Natural killer cell treated with Interleukin-12 subunit alpha and Interleukin-12 subunit beta and Interleukin-15 and Interleukin-18, amount 100 ng/mL, for 72 hours (primary cell): ENCODE data around the gene NUDCD2. TPM values are rescaled to one million over a fixed set of nuclear protein-coding genes. Genes with fewer than 3 reads are reported as not detected.

Experiments used
- ATAC-seq, 2 donors: fragments of 150-1000 bp; cut with Tn5 transposase in 1 of 2; sonication (Bioruptor Pico), chemical (Tn5 transposase) in 1 of 2; 2 replicates each; pipeline ENCODE4 v1.10.0; 2021
- DNase-seq: peaks from one replicate; pipeline ENCODE4 v3.0.0; 2022; ENCODE audit warnings: low spot score
- H3K27ac Mint-ChIP-seq, 2 donors: 1 replicate in 1 of 2; 2 replicates in 1 of 2; pipeline ENCODE4 v1.8.0; 2022; ENCODE audit warnings: mixed read lengths in 2 of 2, mild to moderate bottlenecking in 1 of 2, moderate library complexity in 1 of 2
- H3K27me3 Mint-ChIP-seq, 2 donors: 1 replicate in 1 of 2; 2 replicates in 1 of 2; pipeline ENCODE4 v1.8.0; 2022; ENCODE audit warnings: mixed read lengths in 2 of 2
- H3K36me3 Mint-ChIP-seq: one replicate; pipeline ENCODE4 v1.8.0; 2022; ENCODE audit warnings: mixed read lengths
- H3K4me1 Mint-ChIP-seq, 2 donors: 1 replicate in 1 of 2; 2 replicates in 1 of 2; pipeline ENCODE4 v1.8.0; 2022; ENCODE audit warnings: low read depth in 2 of 2, mixed read lengths in 2 of 2, mild to moderate bottlenecking in 1 of 2
- H3K4me3 Mint-ChIP-seq: one replicate; pipeline ENCODE4 v1.8.0; 2022; ENCODE audit warnings: mixed read lengths
- H3K9me3 Mint-ChIP-seq: 2 replicates; pipeline ENCODE4 v1.8.0; 2022; ENCODE audit warnings: mixed read lengths
- total RNA-seq, 2 donors: library from RNA; stranded (reverse); gene quantifications; one replicate each; pipeline ENCODE4 v1.2.3, GENCODE V29; 2022

NUDCD2 gene
- total RNA-seq, 2 donors from 2014 or later: 25.4 to 43.3 TPM

GRCh38 chr5:163496286-163496685 is 36.4 kb upstream of the NUDCD2 start:
- H3K27me3 Mint-ChIP-seq: no peaks in the 10 kb centered on the region
- ATAC-seq (no peak), DNase-seq (no peak)
- H3K4me1 Mint-ChIP-seq: no peaks in the 10 kb centered on the region
- H3K27ac Mint-ChIP-seq: no peak overlapping the region
- H3K4me3 Mint-ChIP-seq: no peak overlapping the region
- peaks cover 4% of the 10 kb centered on the region for H3K36me3 Mint-ChIP-seq
- H3K9me3 Mint-ChIP-seq: peaks cover 3% of the 10 kb centered on the region

GRCh38 chr5:163489745-163490075 is 29.8 kb upstream of the NUDCD2 start:
- no peaks in the 10 kb centered on the region for H3K4me1 Mint-ChIP-seq
- peaks cover 13% of the 10 kb centered on the region for H3K36me3 Mint-ChIP-seq
- no peak for DNase-seq
- no peak overlapping the region for H3K4me3 Mint-ChIP-seq
- H3K27me3 Mint-ChIP-seq: no peaks in the 10 kb centered on the region
- ATAC-seq: no peak
- no peak overlapping the region for H3K27ac Mint-ChIP-seq
- H3K9me3 Mint-ChIP-seq: no peaks in the 10 kb centered on the region

- H3K27ac Mint-ChIP-seq: no peak overlapping the region
- no peak for ATAC-seq
- peaks cover 14% of the 10 kb centered on the region for H3K36me3 Mint-ChIP-seq
Measured at GRCh38 chr5:163489055-163489744, 29.3 kb upstream of the NUDCD2 start.

GRCh38 chr5:163478982-163479271 is 19.0 kb upstream of the NUDCD2 start:
- Mint-ChIP-seq H3K9me3 (no peaks in the 10 kb centered on the region), H3K36me3 (peaks cover 4% of the 10 kb centered on the region), H3K27ac (no peak overlapping the region), H3K4me1 (no peaks in the 10 kb centered on the region), H3K27me3 (no peaks in the 10 kb centered on the region), H3K4me3 (no peak overlapping the region)
- ATAC-seq (no peak), DNase-seq (no peak)

More at GRCh38 chr5:163489055-163489744, 29.3 kb upstream of the NUDCD2 start:
- H3K9me3 Mint-ChIP-seq: no peaks in the 10 kb centered on the region
- no peak overlapping the region for H3K4me3 Mint-ChIP-seq
- H3K4me1 Mint-ChIP-seq: no peaks in the 10 kb centered on the region
- no peaks in the 10 kb centered on the region for H3K27me3 Mint-ChIP-seq
- DNase-seq: no peak

- Mint-ChIP-seq H3K4me1 (no peaks in the 10 kb centered on the region), H3K4me3 (no peak overlapping the region), H3K9me3 (no peaks in the 10 kb centered on the region), H3K27ac (peak overlapping the region in 1 of 2 donors; percentile 26), H3K36me3 (peaks cover 4% of the 10 kb centered on the region), H3K27me3 (no peaks in the 10 kb centered on the region)
- ATAC-seq (no peak), DNase-seq (no peak)
Measured at GRCh38 chr5:163478126-163478981, 18.5 kb upstream of the NUDCD2 start.

GRCh38 chr5:163475411-163475810 is 15.5 kb upstream of the NUDCD2 start:
- Mint-ChIP-seq H3K9me3 (no peaks in the 10 kb centered on the region), H3K4me3 (no peak overlapping the region), H3K27ac (no peak overlapping the region), H3K36me3 (peaks cover 4% of the 10 kb centered on the region), H3K4me1 (no peaks in the 10 kb centered on the region), H3K27me3 (no peaks in the 10 kb centered on the region)
- DNase-seq: no peak
- no peak for ATAC-seq

GRCh38 chr5:163473635-163474243 is 13.8 kb upstream of the NUDCD2 start:
- DNase-seq: no peak
- Mint-ChIP-seq H3K4me1 (no peaks in the 10 kb centered on the region), H3K4me3 (no peak overlapping the region), H3K27ac (no peak overlapping the region), H3K9me3 (no peaks in the 10 kb centered on the region), H3K36me3 (no peaks in the 10 kb centered on the region), H3K27me3 (no peaks in the 10 kb centered on the region)
- ATAC-seq: no peak

- Mint-ChIP-seq H3K36me3 (peaks cover 6% of the 10 kb centered on the region), H3K27ac (no peak overlapping the region), H3K4me3 (no peak overlapping the region)
Measured at GRCh38 chr5:163467682-163468081, 7.8 kb upstream of the NUDCD2 start.

GRCh38 chr5:163463063-163463435 is 3.1 kb upstream of the NUDCD2 start:
- no peak overlapping the region for H3K4me3 Mint-ChIP-seq
- no peak for DNase-seq
- no peaks in the 10 kb centered on the region for H3K27me3 Mint-ChIP-seq
- ATAC-seq: no peak
- peaks cover 6% of the 10 kb centered on the region for H3K36me3 Mint-ChIP-seq
- peaks cover 24 to 27% of the 10 kb centered on the region in 2 donors for H3K4me1 Mint-ChIP-seq
- no peaks in the 10 kb centered on the region for H3K9me3 Mint-ChIP-seq
- H3K27ac Mint-ChIP-seq: peak overlapping the region in 1 of 2 donors; percentile 100

More at GRCh38 chr5:163467682-163468081, 7.8 kb upstream of the NUDCD2 start:
- no peak for DNase-seq
- no peaks in the 10 kb centered on the region for H3K27me3 Mint-ChIP-seq
- ATAC-seq: no peak
- H3K9me3 Mint-ChIP-seq: no peaks in the 10 kb centered on the region
- no peaks in the 10 kb centered on the region for H3K4me1 Mint-ChIP-seq

- H3K27me3 Mint-ChIP-seq: no peaks in the 10 kb centered on the region
- peaks cover 10% of the 10 kb centered on the region for H3K36me3 Mint-ChIP-seq
Measured at GRCh38 chr5:163460562-163461171, 765 bp upstream of the NUDCD2 start, which contains the start of gene HMMR. TSS of gene HMMR (plus strand) at chr5:163460632. CDS start at chr5:163460693, 61 bp downstream.

GRCh38 chr5:163459462-163459818 is 462 bp downstream of the NUDCD2 start:
- H3K27me3 Mint-ChIP-seq: no peaks in the 10 kb centered on the region
- H3K9me3 Mint-ChIP-seq: no peaks in the 10 kb centered on the region
- H3K27ac Mint-ChIP-seq: peak overlapping the region; percentile 99 to 100
- H3K4me3 Mint-ChIP-seq: peak overlapping the region; percentile 98
- no peak for DNase-seq
- peaks cover 27 to 32% of the 10 kb centered on the region in 2 donors for H3K4me1 Mint-ChIP-seq
- H3K36me3 Mint-ChIP-seq: peaks cover 14% of the 10 kb centered on the region
- no peak for ATAC-seq

More at GRCh38 chr5:163460562-163461171, 765 bp upstream of the NUDCD2 start, which contains the start of gene HMMR:
- H3K4me1 Mint-ChIP-seq: peaks cover 27 to 31% of the 10 kb centered on the region in 2 donors
- H3K9me3 Mint-ChIP-seq: no peaks in the 10 kb centered on the region
- H3K27ac Mint-ChIP-seq: peak within 1 kb of the TSS; percentile 99 to 100
- peak within 1 kb of the TSS; percentile 98 for H3K4me3 Mint-ChIP-seq
- DNase-seq: no peak
- no peak for ATAC-seq

- DNase-seq: no peak
- Mint-ChIP-seq H3K4me3 (peak overlapping the region; percentile 98), H3K36me3 (peaks cover 14% of the 10 kb centered on the region), H3K27ac (peak overlapping the region; percentile 99 to 100), H3K4me1 (peaks cover 27 to 32% of the 10 kb centered on the region in 2 donors), H3K27me3 (no peaks in the 10 kb centered on the region), H3K9me3 (no peaks in the 10 kb centered on the region)
- no peak for ATAC-seq
Measured at GRCh38 chr5:163458778-163459385, 1.0 kb downstream of the NUDCD2 start.

- peaks cover 19% of the 10 kb centered on the region for H3K36me3 Mint-ChIP-seq
- H3K9me3 Mint-ChIP-seq: no peaks in the 10 kb centered on the region
- H3K4me3 Mint-ChIP-seq: no peak overlapping the region
- peaks cover 20 to 27% of the 10 kb centered on the region in 2 donors for H3K4me1 Mint-ChIP-seq
- DNase-seq: no peak
- no peaks in the 10 kb centered on the region for H3K27me3 Mint-ChIP-seq
- H3K27ac Mint-ChIP-seq: no peak overlapping the region
- ATAC-seq: no peak
Measured at GRCh38 chr5:163456840-163457239, 3.1 kb downstream of the NUDCD2 start.
